ENCODE measurements around the gene PKHD1.
A peak's percentile ranks its signal among the peaks of the same experiment; 100 is the strongest.

PKHD1 gene

GRCh38 chr6:52074716-52075115, 12.7 kb downstream of the PKHD1 start:
- DNase-seq (ENCODE audit: low read depth, low spot score): no peak
- no peaks in the 10 kb centered on the region for H3K9me3 ChIP-seq (ENCODE audit: low read depth, low read length)
- no peaks in the 10 kb centered on the region for H3K36me3 ChIP-seq (ENCODE audit: insufficient read depth, low read length)
- H3K27ac ChIP-seq: no peak overlapping the region
- no peak overlapping the region for H3K9ac ChIP-seq (ENCODE audit: insufficient read length)
- TF ChIP-seq POLR2AphosphoS5 (IDR thresholded peaks at IDR 0.05; ENCODE audit: borderline replicate concordance, low read depth, low read length) (no peak), EZH2 (IDR thresholded peaks at IDR 0.05) (no peak), FOXP2 (optimal IDR thresholded peaks at IDR 0.05; ENCODE audit: control extremely low read depth, extremely low read length, insufficient read depth) (no peak)
- no peak overlapping the region for H3K4me3 ChIP-seq

DNA sequence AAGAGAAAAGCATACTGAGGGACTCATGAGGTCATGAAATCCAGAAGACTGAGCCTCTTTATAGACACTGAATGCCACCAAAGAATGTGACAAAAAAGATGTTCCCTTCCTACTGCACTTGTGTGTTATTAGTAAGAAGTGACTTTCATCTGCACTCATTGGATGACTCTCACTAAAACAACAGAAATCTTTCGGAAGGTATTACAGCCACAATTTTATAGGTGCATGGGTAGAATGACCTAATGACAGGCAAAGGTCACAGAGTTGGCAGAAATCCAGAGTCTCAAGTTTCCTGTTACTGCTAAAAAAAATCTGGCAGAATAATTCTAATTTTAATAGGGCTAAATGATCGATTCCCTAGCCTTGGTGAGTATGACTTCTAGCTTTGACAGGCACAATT, 13.3 kb downstream of the PKHD1 start:
- no peak overlapping the region for H3K9ac ChIP-seq (ENCODE audit: insufficient read length)
- no peak for TF ChIP-seq POLR2AphosphoS5 (IDR thresholded peaks at IDR 0.05; ENCODE audit: borderline replicate concordance, low read depth, low read length)
- TF ChIP-seq EZH2 (IDR thresholded peaks at IDR 0.05): no peak
- TF ChIP-seq FOXP2 (optimal IDR thresholded peaks at IDR 0.05; ENCODE audit: control extremely low read depth, extremely low read length, insufficient read depth): no peak
- H3K27ac ChIP-seq: no peak overlapping the region
- H3K36me3 ChIP-seq (ENCODE audit: insufficient read depth, low read length): no peaks in the 10 kb centered on the region
- H3K9me3 ChIP-seq (ENCODE audit: low read depth, low read length): no peaks in the 10 kb centered on the region
- H3K4me3 ChIP-seq: no peak overlapping the region
- DNase-seq (ENCODE audit: low read depth, low spot score): no peak

- DNase-seq (ENCODE audit: low read depth, low spot score): no peak
- TF ChIP-seq FOXP2 (optimal IDR thresholded peaks at IDR 0.05; ENCODE audit: control extremely low read depth, extremely low read length, insufficient read depth) (no peak), POLR2AphosphoS5 (IDR thresholded peaks at IDR 0.05; ENCODE audit: borderline replicate concordance, low read depth, low read length) (no peak), EZH2 (IDR thresholded peaks at IDR 0.05) (no peak)
- Histone ChIP-seq H3K9ac (ENCODE audit: insufficient read length) (no peak overlapping the region), H3K9me3 (ENCODE audit: low read depth, low read length) (no peaks in the 10 kb centered on the region), H3K36me3 (ENCODE audit: insufficient read depth, low read length) (no peaks in the 10 kb centered on the region), H3K27ac (peak overlapping the region; percentile 45; the same call in 1 of the 2 replicates), H3K4me3 (no peak overlapping the region)
Measured at GRCh38 chr6:52065621-52066020, 21.8 kb downstream of the PKHD1 start.

DNA sequence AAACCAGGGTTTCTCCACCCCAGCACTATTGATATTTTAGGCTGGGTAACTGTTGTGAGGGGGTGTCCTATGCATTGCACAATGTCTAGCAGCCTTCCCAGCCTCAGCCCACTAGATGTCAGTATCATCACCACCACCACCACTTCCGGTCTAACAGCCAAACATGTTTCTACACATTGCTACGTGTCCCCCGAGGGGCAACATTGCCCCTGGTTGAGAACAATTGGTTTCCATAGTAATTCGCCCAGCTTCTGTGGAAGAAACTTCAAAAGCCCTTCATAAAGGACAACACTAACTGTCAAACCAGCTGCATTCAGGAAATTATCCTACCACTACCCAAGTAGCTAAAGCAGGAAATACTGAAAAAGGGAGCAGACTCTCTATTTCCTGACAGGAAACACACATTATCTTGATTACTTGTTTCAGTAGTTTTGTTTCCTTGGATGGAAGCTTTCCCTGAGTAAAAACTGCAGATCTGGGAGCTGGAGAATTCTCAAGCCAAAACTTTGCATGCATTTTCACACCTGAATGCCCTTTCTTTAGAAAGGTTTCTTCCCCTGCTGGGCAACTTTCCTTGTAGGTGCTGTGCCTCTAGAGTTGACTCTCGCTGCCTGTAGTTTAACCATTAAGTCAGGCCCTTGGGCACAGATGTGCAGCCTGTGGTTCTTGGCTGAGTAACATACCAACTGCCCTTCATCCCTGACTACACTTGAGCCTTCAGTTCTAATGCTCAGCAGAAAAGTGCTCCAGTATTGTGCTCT, 23.6 kb downstream of the PKHD1 start:
- peak; percentile 100 for DNase-seq (ENCODE audit: low read depth, low spot score)
- Histone ChIP-seq H3K36me3 (ENCODE audit: insufficient read depth, low read length) (no peaks in the 10 kb centered on the region), H3K9ac (ENCODE audit: insufficient read length) (peak overlapping the region; percentile 68), H3K9me3 (ENCODE audit: low read depth, low read length) (no peaks in the 10 kb centered on the region), H3K27ac (peak overlapping the region; percentile 99), H3K4me3 (peak overlapping the region; percentile 68)
- TF ChIP-seq POLR2AphosphoS5 (IDR thresholded peaks at IDR 0.05; ENCODE audit: borderline replicate concordance, low read depth, low read length): peak; percentile 77; the same call in 1 of the 2 replicates
- peak; percentile 82 for TF ChIP-seq FOXP2 (optimal IDR thresholded peaks at IDR 0.05; ENCODE audit: control extremely low read depth, extremely low read length, insufficient read depth)
- TF ChIP-seq EZH2 (IDR thresholded peaks at IDR 0.05): no peak

- H3K4me3 ChIP-seq: no peak overlapping the region
- no peak for DNase-seq (ENCODE audit: low read depth, low spot score)
- TF ChIP-seq POLR2AphosphoS5 (IDR thresholded peaks at IDR 0.05; ENCODE audit: borderline replicate concordance, low read depth, low read length): no peak
- TF ChIP-seq EZH2 (IDR thresholded peaks at IDR 0.05): no peak
- TF ChIP-seq FOXP2 (optimal IDR thresholded peaks at IDR 0.05; ENCODE audit: control extremely low read depth, extremely low read length, insufficient read depth): no peak
- H3K9me3 ChIP-seq (ENCODE audit: low read depth, low read length): no peaks in the 10 kb centered on the region
- H3K9ac ChIP-seq (ENCODE audit: insufficient read length): no peak overlapping the region
- H3K27ac ChIP-seq: no peak overlapping the region
- H3K36me3 ChIP-seq (ENCODE audit: insufficient read depth, low read length): no peaks in the 10 kb centered on the region
Measured at GRCh38 chr6:52061481-52061880, 25.9 kb downstream of the PKHD1 start.

GRCh38 chr6:52059821-52060220, 27.6 kb downstream of the PKHD1 start:
- H3K9me3 ChIP-seq (ENCODE audit: low read depth, low read length): no peaks in the 10 kb centered on the region
- H3K36me3 ChIP-seq (ENCODE audit: insufficient read depth, low read length): no peaks in the 10 kb centered on the region

GRCh38 chr6:52055451-52055850, 32.0 kb downstream of the PKHD1 start:
- Histone ChIP-seq H3K9ac (ENCODE audit: insufficient read length) (no peak overlapping the region), H3K36me3 (ENCODE audit: insufficient read depth, low read length) (no peaks in the 10 kb centered on the region), H3K4me3 (no peak overlapping the region), H3K27ac (peak overlapping the region; percentile 26; the same call in 1 of the 2 replicates), H3K9me3 (ENCODE audit: low read depth, low read length) (no peaks in the 10 kb centered on the region)
- no peak for TF ChIP-seq FOXP2 (optimal IDR thresholded peaks at IDR 0.05; ENCODE audit: control extremely low read depth, extremely low read length, insufficient read depth)
- no peak for TF ChIP-seq EZH2 (IDR thresholded peaks at IDR 0.05)
- no peak for TF ChIP-seq POLR2AphosphoS5 (IDR thresholded peaks at IDR 0.05; ENCODE audit: borderline replicate concordance, low read depth, low read length)
- DNase-seq (ENCODE audit: low read depth, low spot score): no peak

More at GRCh38 chr6:52059821-52060220, 27.6 kb downstream of the PKHD1 start:
- no peak overlapping the region for H3K4me3 ChIP-seq
- TF ChIP-seq FOXP2 (optimal IDR thresholded peaks at IDR 0.05; ENCODE audit: control extremely low read depth, extremely low read length, insufficient read depth): no peak
- no peak for TF ChIP-seq EZH2 (IDR thresholded peaks at IDR 0.05)
- TF ChIP-seq POLR2AphosphoS5 (IDR thresholded peaks at IDR 0.05; ENCODE audit: borderline replicate concordance, low read depth, low read length): no peak
- no peak for DNase-seq (ENCODE audit: low read depth, low spot score)
- peak overlapping the region; percentile 2; the same call in 1 of the 2 replicates for H3K27ac ChIP-seq
- no peak overlapping the region for H3K9ac ChIP-seq (ENCODE audit: insufficient read length)

GRCh38 chr6:52053038-52053695, 34.2 kb downstream of the PKHD1 start:
- Histone ChIP-seq H3K27ac (peak overlapping the region; percentile 63), H3K4me3 (0 out of 2 replicates have a peak overlapping the region, but pooled peaks have one; percentile 16), H3K36me3 (ENCODE audit: insufficient read depth, low read length) (no peaks in the 10 kb centered on the region), H3K9ac (ENCODE audit: insufficient read length) (peak overlapping the region; percentile 32), H3K9me3 (ENCODE audit: low read depth, low read length) (no peaks in the 10 kb centered on the region)
- TF ChIP-seq FOXP2 (optimal IDR thresholded peaks at IDR 0.05; ENCODE audit: control extremely low read depth, extremely low read length, insufficient read depth): no peak
- no peak for TF ChIP-seq POLR2AphosphoS5 (IDR thresholded peaks at IDR 0.05; ENCODE audit: borderline replicate concordance, low read depth, low read length)
- no peak for TF ChIP-seq EZH2 (IDR thresholded peaks at IDR 0.05)
- no peak for DNase-seq (ENCODE audit: low read depth, low spot score)

All from SK-N-MC (cell line).